Heart left ventricle (tissue), 16 donors: ENCODE measurements around the gene STUM. TPM values are rescaled to one million over a fixed set of nuclear protein-coding genes. Genes with fewer than 3 reads are reported as not detected.

ENCODE experiments used
- ATAC-seq, 4 donors: fragments of 200-7000 bp; cut with Tn5 transposase; one replicate each; pipeline ENCODE4 v1.9.1; 2020 to 2022; ENCODE audit warnings: moderate library complexity in 4 of 4, mild to moderate bottlenecking in 3 of 4, moderate number of reproducible peaks in 1 of 4
- DNase-seq, 5 donors: peaks; one replicate each; pipeline ENCODE4 v3.0.0-alpha.2; 2020
- H3K27ac ChIP-seq, 12 donors: fragments of 200-600 bp; sonication (generic) in 4 of 12; one replicate each; pipeline versions ENCODE4 v1.5.0 to v1.8.0; 2016 to 2022; ENCODE audit warnings: mild to moderate bottlenecking in 2 of 12
- H3K27me3 ChIP-seq, 9 donors: fragments of 200-600 bp; sonication (generic) in 2 of 9; one replicate each; pipeline versions ENCODE4 v1.5.1 to v1.8.0; 2016 to 2022; ENCODE audit warnings: mild to moderate bottlenecking in 3 of 9
- H3K36me3 ChIP-seq, 9 donors: fragments of 200-600 bp; sonication (generic) in 2 of 9; one replicate each; pipeline versions ENCODE4 v1.5.0 to v1.8.0; 2018 to 2022; ENCODE audit warnings: mild to moderate bottlenecking in 2 of 9
- H3K4me1 ChIP-seq, 12 donors: fragments of 200-600 bp; sonication (generic) in 4 of 12; one replicate each; pipeline versions ENCODE4 v1.5.0 to v1.8.0; 2016 to 2022; ENCODE audit warnings: mild to moderate bottlenecking in 3 of 12
- H3K4me3 ChIP-seq, 12 donors: fragments of 200-600 bp; sonication (generic) in 4 of 12; one replicate each; pipeline versions ENCODE4 v1.5.0 to v1.8.0; 2017 to 2022; ENCODE audit warnings: mild to moderate bottlenecking in 9 of 12, moderate library complexity in 4 of 12
- H3K9me3 ChIP-seq, 12 donors: fragments of 200-600 bp; sonication (generic) in 4 of 12; one replicate each; pipeline versions ENCODE4 v1.5.0 to v1.8.0; 2016 to 2022; ENCODE audit warnings: mild to moderate bottlenecking in 1 of 12
- POLR2A ChIP-seq, 2 donors: fragments of 450-650 bp; IDR thresholded peaks; one replicate each; pipeline ENCODE4 v1.6.1; 2017; ENCODE audit warnings: antibody characterized with exemption in 2 of 2, mild to moderate bottlenecking in 2 of 2, moderate library complexity in 2 of 2
- WGBS, 4 donors: extraction: QIAGEN DNeasy Blood & Tissue Kit in 2 of 4; methylation state at CpG; one replicate each; pipeline versions ENCODE4 v1.1.5 to v1.1.7; 2013 to 2018; 5-methylcytosine and 5-hydroxymethylcytosine counted together
- intact Hi-C, 10 donors: fragments of 100-400 bp; cut with DNase I; formaldehyde crosslinking; loops; one replicate each; pipeline versions ENCODE4 v1.11.1 to v1.14.2; 2022
- polyA plus RNA-seq, 2 donors: library from polyadenylated mRNA; stranded (reverse); fragments of 200-250 nt; gene quantifications; one replicate each; pipeline ENCODE4 v1.2.3, GENCODE V29; 2013
- total RNA-seq, 9 donors: library from RNA; depleted of rRNA in 2 of 9; stranded (reverse); fragments of >200 nt in 2 of 9; fragmentation: NEBNext Ultra II Directional in 3 of 9; extraction: Animal tissue kit (Norgen Biotek cat#: 25700) in 3 of 9; gene quantifications; one replicate each; pipeline versions ENCODE4 v1.1.0 to v1.2.4, GENCODE V29; 2016 to 2023
- TF ChIP-seq, protein P1 (sequence below), 12 donors: fragments of 200-600 bp; sonication (generic) in 4 of 12; IDR thresholded peaks; one replicate each; pipeline versions ENCODE4 v1.5.0 to v1.8.0; 2018 to 2022; ENCODE audit warnings: antibody characterized with exemption in 12 of 12, mild to moderate bottlenecking in 5 of 12
- donor health status: ischemic (EF 13 %, LVEDD 7.1; RV severe dilation, severe dysfunction).
- donor health status: healthy with polysubstance abuse.
- donor health status: DM: no; HTN: yes; CAD: no.
- donor health status: DM: no; HTN: no; CAD: no.
- donor health status: ischemic (EF 25% LVEDD 6.9; RV normal size, moderate dysfunction).
- donor health status: ischemic (EF 25% LVEDD 5.7; RV mildly dilated, moderate dysfunction).
- donor health status: healthy.
- donor health status: DM: yes; HTN: yes; CAD: no.
- donor health status: ischemic (EF 35%, LVEDD 5.7; RV mildly dilated, moderate dysfunction).
- donor health status: nonischemic (EF 11% LVEDD 7.7; RV severe dilation, severe dysfunction).
- donor health status: DM: yes; HTN: yes; CAD: no.
- donor health status: PGD.
- donor health status: ischemic (EF 29% LVEDD 5.4; RV normal size, mild dysfunction).
- donor health status: nonischemic (EF 23%, LVEDD 6.1; RV moderate dilation, normal function).

The STUM gene
- total and polyA plus RNA-seq, 11 donors, result 0.39 to 1.7 (median 0.97) TPM

DNA sequence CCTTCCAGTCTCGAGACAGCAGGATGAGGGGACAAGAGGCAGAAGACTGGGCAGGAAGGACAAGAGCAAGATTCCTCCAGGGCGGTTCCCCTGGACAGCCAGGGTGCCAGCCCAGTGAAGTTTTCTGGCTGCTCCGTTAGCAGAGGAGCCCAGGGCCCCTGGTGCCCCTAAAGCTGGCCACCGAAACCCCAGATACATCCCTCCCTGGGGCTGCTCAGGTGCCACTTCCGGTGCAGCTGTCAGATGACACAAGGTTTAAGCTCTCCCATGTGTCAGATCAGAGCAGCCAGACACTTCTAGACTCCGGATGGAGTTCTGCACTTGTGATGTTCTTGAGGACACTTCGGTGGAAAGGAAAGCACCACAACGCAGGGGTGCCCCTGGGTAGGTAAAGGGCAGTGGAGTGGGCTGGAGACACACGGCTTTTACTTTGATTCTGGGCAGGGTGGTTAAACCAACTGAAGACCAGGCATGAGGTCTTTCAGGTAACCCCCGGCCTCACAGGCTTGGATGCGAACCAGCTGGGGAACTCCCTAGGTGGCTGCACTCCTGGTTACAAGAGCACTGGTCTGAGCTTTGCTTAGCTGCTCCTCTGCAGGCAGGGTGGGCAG is 104.9 kb downstream of the STUM start:
- intact Hi-C loops, result loop anchor here in 3 of 10 donors (5.0 kb wide), 2 partner anchors 79 to 84 kb away; partner anchors contain the start of gene ITPKB (in 2 of the 3)
- no peak for ATAC-seq
- DNase-seq, result peak in 3 of 5 donors; percentile 10 to 60 (median 20)
- Histone ChIP-seq H3K9me3 (no peaks in the 10 kb centered on the region), H3K27me3 (no peaks in the 10 kb centered on the region), H3K27ac (peak overlapping the region in 9 of 12 donors; percentile 4 to 91 (median 61)), H3K4me3 (peak overlapping the region in 1 of 12 donors; percentile 5), H3K36me3 (peaks cover 0 to 6% (median 5%) of the 10 kb centered on the region in 9 donors), H3K4me1 (peaks cover 0 to 70% (median 46%) of the 10 kb centered on the region in 12 donors)
- no peak for TF ChIP-seq POLR2A (IDR thresholded peaks at IDR 0.05)
- TF ChIP-seq, protein P1, sequence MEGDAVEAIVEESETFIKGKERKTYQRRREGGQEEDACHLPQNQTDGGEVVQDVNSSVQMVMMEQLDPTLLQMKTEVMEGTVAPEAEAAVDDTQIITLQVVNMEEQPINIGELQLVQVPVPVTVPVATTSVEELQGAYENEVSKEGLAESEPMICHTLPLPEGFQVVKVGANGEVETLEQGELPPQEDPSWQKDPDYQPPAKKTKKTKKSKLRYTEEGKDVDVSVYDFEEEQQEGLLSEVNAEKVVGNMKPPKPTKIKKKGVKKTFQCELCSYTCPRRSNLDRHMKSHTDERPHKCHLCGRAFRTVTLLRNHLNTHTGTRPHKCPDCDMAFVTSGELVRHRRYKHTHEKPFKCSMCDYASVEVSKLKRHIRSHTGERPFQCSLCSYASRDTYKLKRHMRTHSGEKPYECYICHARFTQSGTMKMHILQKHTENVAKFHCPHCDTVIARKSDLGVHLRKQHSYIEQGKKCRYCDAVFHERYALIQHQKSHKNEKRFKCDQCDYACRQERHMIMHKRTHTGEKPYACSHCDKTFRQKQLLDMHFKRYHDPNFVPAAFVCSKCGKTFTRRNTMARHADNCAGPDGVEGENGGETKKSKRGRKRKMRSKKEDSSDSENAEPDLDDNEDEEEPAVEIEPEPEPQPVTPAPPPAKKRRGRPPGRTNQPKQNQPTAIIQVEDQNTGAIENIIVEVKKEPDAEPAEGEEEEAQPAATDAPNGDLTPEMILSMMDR (IDR thresholded peaks at IDR 0.05), result no peak
- 73 to 84% (median 80%) methylated on average over 10 to 11 of the region's 11 CpGs for WGBS, 4 donors

DNA sequence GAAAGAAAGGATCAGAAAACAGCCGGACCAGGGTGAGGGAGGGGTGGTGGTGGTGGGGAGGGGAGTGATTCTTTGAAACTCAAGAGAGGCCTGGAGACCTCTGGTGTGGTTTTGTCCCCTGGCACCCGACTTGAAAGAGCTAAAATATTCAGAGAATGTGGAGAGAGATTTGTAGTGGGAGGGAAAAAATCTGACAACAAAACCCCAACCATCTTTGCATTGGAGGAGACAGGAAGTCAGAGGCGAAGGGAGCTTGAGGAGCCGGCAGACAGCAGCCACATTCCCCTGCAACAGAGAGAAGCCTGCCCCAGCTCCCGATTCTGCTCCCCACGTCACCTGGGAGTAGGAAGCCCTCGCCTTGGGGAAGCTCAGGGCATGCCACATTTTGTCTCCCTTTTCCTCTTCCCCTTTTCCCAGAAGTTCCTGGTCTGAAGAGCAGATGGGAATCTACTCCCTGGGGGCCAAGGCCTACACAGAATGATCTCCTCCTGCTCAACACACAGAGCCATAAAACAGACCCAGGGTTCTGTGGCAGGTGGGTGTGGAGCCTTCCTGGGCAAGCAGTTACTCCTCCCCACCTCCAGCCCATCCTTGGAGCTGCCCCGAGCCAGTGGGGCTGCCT is 105.6 kb downstream of the STUM start:
- H3K4me1 ChIP-seq, result peaks cover 0 to 77% (median 53%) of the 10 kb centered on the region in 12 donors
- DNase-seq, result peak in 3 of 5 donors; percentile 27 to 28 (median 27)

DNA sequence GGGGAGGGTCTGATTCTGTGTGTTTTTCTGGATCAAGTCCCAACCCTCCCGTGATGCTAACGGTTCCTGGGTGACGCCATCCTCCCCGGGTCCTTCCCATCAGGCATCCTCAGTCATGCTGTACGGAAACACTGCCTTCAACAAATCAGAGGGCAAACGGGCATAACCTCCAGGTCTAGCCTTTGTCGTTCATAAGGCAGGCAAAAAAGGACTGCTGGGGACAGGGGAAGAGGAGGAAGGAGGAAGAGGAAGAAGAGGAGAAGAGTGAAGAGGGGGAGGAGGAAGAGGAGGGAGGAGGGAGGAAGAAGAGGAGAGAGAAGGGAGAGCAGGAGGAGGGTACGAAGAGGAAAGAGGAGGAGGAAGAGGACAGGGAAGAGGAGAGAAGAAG is 106.1 kb downstream of the STUM start:
- 52 to 62% (median 56%) methylated on average over 8 of the region's 8 CpGs for WGBS, 4 donors
- no peaks in the 10 kb centered on the region for H3K27me3 ChIP-seq
- intact Hi-C loops, result loop anchor here in 5 of 10 donors (5.0 kb wide), 2 partner anchors 78 to 83 kb away; partner anchors contain the start of gene ITPKB (in 3 of the 5)
- H3K4me3 ChIP-seq, result no peak overlapping the region
- TF ChIP-seq, protein P1 (IDR thresholded peaks at IDR 0.05), result no peak
- TF ChIP-seq POLR2A (IDR thresholded peaks at IDR 0.05), result no peak
- H3K9me3 ChIP-seq, result no peaks in the 10 kb centered on the region
- ATAC-seq (no peak), DNase-seq (peak in 1 of 5 donors; percentile 20)
- peaks cover 0 to 81% (median 57%) of the 10 kb centered on the region in 12 donors for H3K4me1 ChIP-seq
- no peaks in the 10 kb centered on the region for H3K36me3 ChIP-seq
- H3K27ac ChIP-seq, result peak overlapping the region in 8 of 12 donors; percentile 27 to 91 (median 66)

More for the DNA sequence above, 105.6 kb downstream of the STUM start:
- H3K4me3 ChIP-seq, result peak overlapping the region in 1 of 12 donors; percentile 5
- ATAC-seq, result no peak
- H3K36me3 ChIP-seq, result no peaks in the 10 kb centered on the region
- H3K27ac ChIP-seq, result peak overlapping the region in 9 of 12 donors; percentile 11 to 91 (median 63)
- H3K9me3 ChIP-seq, result no peaks in the 10 kb centered on the region
- intact Hi-C loops, result loop anchor here in 3 of 10 donors (5.0 kb wide), 2 partner anchors 78 to 83 kb away; partner anchors contain the start of gene ITPKB (in 2 of the 3)
- no peak for TF ChIP-seq POLR2A (IDR thresholded peaks at IDR 0.05)
- TF ChIP-seq, protein P1 (IDR thresholded peaks at IDR 0.05), result no peak
- WGBS, 4 donors, result 40 to 52% (median 51%) methylated on average over 8 of the region's 8 CpGs
- H3K27me3 ChIP-seq, result no peaks in the 10 kb centered on the region
